Body of pancreas (tissue), 4 donors: ENCODE measurements around the gene AVEN.

Source experiments
- CTCF ChIP-seq, 7 experiments: fragments of 450-650 bp in 4 of 7; fragments of 200-600 bp in 3 of 7; sonication (generic) in 3 of 7; IDR thresholded peaks; one replicate each; pipeline ENCODE4 v1.5.1; 2016 to 2019; ENCODE audit warnings: antibody characterized with exemption in 7 of 7
- POLR2A ChIP-seq, 3 donors: fragments of 450-650 bp; IDR thresholded peaks; one replicate each; pipeline ENCODE4 v1.6.1; 2016; ENCODE audit warnings: antibody characterized with exemption in 3 of 3, mild to moderate bottlenecking in 2 of 3

GRCh38 chr15:34027606-34028005 is 11.4 kb downstream of the AVEN start:
- TF ChIP-seq CTCF (IDR thresholded peaks at IDR 0.05) (no peak), POLR2A (IDR thresholded peaks at IDR 0.05) (no peak)
